GM12875 (cell line): Measurements from ENCODE around the gene PPFIBP2.

Source experiments
- H3K4me3 ChIP-seq: one replicate; pipeline ENCODE4 v1.5.1; 2011; ENCODE audit warnings: low read depth, low read length, control low read depth
- CTCF ChIP-seq: IDR thresholded peaks from 2 replicates; pipeline ENCODE4 v1.5.1; 2011; ENCODE audit warnings: low read depth, mild to moderate bottlenecking, control low read depth, inconsistent platforms, low read length, moderate library complexity, borderline replicate concordance; ENCODE audit not compliant: insufficient read depth

PPFIBP2 gene

GRCh38 chr11:7692426-7692825, 178.6 kb downstream of the PPFIBP2 start:
- H3K4me3 ChIP-seq = no peak overlapping the region
- no peak for TF ChIP-seq CTCF

- no peak for TF ChIP-seq CTCF
- H3K4me3 ChIP-seq = no peak overlapping the region
Observed at GRCh38 chr11:7694235-7694634, 180.4 kb downstream of the PPFIBP2 start.

GRCh38 chr11:7696424-7696823, 182.6 kb downstream of the PPFIBP2 start:
- no peak overlapping the region for H3K4me3 ChIP-seq
- TF ChIP-seq CTCF = no peak
